Prostate gland (tissue), 1 donor: ENCODE measurements around the gene PEAK1.

ENCODE experiments used
- POLR2A ChIP-seq: fragments of 450-650 bp; IDR thresholded peaks from one replicate; pipeline ENCODE4 v1.6.1; 2016; ENCODE audit warnings: antibody characterized with exemption, mild to moderate bottlenecking
- POLR2AphosphoS5 ChIP-seq: sonication (generic); formaldehyde crosslinking; IDR thresholded peaks from one replicate; pipeline ENCODE4 v1.6.1; 2017; ENCODE audit warnings: antibody characterized with exemption

GRCh38 chr15:77410701-77411618, 8.9 kb downstream of the PEAK1 start:
- no peak for TF ChIP-seq POLR2A
- TF ChIP-seq POLR2AphosphoS5: no peak
